ENCODE results near the gene SFN.
"Not testable (repeated sequence)": the region's sequence is repeated elsewhere in the genome, so short reads cannot be mapped to it uniquely, and the experiment has no call there.

Gene SFN

DNA sequence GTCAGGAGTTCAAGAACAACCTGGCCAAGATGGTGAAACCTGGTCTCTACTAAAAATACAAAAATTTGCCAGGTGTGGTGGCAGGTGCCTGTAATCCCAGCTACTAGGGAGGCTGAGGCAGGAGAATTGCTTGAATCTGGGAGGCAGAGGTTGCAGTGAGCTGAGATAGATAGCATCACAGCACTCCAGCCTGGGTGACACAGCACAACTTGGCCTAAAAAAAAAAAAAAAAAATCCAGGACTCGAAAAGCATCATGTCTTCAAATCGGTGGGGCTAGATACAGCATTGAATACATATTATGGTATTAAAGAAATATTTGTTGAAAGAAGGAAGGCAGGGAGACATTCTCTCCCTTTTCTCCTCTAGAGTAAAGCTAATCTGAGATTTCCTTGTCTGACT lies 10.1 kb downstream of the SFN start:
- DNase-seq, result not testable (repeated sequence)

DNA sequence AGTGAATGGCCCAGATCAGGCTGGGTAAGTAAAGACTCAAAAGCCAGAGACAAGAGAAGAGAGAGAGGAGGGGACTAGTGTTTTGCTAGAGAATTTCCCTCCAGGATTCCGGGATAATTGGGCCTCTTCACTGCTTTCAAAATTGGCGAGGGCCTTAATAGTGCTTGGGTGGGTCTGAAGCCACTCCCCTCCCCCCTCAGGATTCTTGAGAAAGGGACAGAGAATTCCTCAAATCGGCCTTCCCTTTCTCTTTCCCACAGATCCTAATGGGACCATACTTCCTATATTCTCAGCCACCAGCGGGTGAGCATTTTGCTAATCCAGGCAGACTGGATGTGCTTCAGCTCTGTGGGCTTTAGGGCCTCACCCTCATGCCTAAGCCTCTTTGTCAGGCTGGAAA lies 11.9 kb downstream of the SFN start:
- no peak for DNase-seq

DNA sequence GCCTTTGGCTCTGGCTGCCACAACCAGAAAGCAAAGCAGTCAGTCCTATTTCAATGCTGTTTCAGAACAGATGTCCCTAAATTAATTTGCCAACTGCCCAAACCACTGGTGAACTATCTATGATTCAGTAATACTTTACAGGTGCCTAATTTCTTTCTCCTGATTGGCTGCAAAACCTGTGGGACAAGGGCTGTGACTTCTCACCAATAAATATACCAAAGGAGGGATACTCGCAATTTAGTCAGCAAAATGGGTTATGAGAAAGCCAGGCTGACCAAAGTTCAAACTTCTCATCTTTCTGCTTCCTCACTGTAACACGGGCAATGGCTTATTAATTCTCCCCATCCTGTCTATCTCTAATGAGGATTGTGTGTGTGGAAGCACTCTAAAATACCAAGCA lies 14.4 kb downstream of the SFN start:
- no peak for DNase-seq

DNA sequence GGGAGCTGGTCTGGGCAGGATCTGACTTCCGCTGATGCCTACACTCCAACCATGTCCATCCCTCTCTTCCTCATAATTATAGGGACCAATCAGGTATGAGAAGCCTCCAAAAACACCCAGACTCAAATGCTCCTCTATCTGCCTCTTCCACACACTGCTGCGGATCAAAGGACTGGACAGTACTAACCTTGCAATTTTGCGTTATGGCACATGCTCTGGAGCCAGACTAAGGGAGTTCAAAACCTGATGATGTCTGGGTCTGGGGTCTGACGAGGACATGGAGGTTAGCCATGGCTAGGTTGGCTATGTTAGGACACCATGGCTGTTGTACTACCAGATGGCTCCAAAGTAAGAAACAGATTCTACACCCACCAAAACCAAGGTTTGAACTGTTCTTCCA lies 16.8 kb downstream of the SFN start:
- no peak for DNase-seq

DNA sequence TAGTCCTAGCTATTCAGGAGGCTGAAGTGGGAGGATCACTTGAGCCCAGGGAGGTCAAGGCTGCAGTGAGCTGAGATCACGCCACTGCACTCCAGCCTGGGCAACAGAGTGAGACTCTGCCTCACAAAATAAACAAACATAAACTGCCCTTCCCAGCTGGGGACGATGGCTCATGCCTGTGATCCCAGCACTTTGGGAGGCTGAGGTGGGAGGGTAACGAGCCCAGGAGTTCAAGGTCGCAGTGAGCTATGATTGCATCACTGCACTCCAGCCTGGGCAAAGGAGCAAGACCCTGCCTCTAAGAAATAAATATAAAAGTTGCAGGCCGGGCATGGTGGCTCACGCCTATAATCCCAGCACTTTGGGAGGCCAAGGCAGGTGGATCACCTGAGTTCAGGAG lies 18.7 kb downstream of the SFN start:
- DNase-seq, result not testable (repeated sequence)

DNA sequence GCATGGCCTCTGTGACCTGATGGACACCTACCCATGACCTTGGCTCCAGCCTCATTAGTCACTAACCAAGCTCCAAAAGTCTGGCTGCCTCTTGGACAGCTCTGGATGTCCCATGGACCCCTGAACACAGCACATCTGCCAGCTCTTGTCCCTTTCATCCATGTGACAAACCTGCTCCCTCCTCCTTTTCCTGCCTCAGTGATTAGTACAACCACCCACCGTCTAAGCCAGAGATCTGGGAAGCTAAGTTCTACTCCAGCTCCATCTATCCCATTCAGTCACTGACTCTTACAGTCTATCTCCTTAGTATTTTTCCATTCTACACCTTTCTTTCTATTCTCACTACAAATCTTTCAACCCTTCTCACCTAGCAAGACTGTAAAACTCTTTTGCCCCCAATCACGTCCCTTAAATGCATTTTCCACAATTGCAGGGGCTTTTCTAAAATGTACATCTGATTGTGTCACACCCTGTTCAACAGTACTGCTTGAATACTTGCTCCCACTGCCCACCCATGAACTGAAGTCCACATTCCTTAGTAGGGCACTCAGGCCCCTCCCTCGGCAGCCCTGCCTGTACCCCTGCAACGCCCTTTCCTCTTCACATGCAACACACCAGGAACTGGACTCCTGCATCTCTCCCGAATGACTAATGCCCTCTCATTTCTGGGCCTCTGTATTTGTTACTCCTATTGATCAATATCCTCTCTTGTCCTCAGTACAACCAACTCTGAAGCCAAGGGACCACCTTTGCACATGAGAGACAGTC lies 19.9 kb downstream of the SFN start:
- DNase-seq, result no peak

DNA sequence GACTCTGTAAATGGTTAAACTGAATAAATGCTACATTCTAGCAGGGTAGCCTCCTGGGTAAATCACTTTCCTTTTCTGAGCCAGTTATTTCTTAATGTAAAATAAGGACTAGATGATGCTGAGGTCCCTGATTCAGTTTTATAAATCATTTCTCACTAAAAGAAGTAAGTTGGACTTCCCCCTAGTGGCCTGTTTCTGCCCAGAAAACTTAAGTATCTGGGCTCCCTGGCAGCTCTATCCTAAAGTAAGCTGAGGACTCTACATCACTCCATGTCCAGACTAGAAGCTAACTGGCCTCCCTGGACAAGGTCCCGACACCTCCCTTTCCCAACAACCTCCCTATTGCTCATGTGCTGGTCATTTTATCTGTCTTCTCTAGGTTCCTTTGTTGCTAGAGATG lies 24.2 kb downstream of the SFN start:
- DNase-seq, result no peak

DNA sequence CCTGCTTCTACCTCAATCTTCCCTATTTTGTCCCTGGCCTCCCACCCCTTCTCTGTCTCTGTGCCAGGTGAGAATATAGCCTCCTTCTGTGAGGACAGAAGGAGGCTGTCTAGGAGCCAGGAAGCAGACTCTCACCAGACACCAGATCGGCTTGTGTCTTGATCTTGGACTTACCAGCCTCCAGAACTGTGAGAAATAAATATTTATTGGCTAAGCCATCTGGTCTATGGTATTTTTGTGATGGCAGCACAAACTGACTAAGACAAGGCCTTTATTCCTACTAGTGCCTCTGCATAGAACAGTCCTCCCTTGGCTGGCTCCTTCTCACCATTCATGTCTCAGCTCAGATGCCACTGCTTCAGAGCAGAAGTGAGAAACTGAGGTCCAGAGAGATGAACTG lies 25.3 kb downstream of the SFN start:
- no peak for DNase-seq

DNA sequence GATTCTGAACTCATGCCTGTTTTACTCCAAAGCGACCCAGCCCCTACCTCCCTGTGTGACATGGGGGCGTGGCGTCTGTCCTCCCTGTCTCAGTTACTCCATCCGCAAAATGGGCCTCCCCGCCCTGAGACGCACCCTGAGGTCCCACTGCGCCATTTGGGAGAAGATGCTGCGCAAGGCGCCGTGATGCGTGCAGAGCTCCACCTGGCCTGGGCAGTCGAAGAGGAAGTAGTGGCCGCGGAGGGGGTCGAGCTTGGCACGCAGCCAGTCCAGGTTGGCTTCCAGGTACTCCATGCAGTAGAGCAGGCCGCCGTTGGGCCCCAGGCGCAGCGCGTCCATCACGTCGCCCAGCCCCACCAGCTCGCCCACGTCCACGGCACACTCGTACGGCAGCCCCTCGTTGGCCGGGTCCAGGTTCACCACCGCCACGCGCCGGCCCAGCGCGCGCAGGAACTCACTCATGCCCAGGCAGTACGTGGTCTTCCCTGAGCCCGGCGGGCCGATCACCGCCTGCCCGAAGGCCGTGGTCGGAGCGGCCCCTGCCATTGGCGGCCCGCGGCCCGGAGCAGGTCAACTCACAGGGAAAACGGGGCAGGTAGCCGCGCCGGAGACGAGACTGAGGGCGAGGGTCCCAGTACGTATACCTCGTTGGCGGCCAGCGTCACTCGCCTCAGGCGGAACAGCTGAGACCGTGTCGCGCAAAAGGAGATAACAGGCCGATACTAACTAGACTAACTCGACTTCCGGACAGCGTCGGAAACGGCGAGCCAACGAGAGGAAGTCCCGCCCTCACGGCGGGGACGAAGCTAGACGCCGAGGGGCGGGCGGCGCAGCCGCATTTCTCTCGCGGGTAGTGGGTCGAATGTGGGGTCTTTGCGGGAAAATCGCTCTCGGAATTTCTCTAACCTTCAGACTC lies 26.9 kb downstream of the SFN start, which contains the start of gene GPN2:
GPN2 (minus strand) TSS at position 733 of the 916 bp plus-strand sequence; CDS start at position 546, 187 bp downstream.
- peak; percentile 87 for DNase-seq

DNA sequence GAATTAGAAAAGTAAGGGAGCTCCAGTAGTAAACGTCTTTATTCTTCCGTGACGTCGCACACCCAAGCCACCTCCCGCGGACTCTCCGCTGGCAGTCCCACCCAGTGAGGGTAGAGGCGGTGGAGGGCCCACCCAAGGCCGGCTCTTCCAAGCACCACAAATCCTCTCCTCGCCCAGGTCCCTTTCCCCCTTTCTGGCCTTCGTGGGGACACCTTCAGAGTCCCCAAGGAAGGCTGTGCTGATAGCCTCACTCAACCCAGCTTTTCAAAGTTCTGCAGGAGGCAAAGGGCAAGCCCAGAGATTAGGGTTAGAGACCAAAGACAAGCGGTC lies 27.5 kb downstream of the SFN start:
- DNase-seq, result no peak

DNA sequence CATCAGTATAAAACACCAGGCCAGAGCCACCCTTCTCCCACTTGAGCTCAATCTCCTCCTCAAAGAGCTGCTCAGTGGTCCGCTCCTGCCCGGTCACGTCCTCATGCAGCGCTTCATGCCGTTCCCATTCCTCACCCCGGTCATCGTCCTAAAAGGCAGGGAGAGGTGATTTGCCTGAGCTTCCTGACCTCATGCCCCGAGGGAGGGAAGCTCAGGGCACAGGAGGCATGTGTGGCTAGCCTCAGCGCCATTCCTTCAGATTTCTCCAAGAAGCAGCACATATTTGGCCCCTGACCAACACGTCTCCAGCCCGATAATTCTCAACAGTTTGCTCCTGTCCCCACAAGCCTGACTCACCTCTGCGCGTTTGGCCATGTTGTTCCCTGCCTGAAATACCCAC lies 31.3 kb downstream of the SFN start:
- no peak for DNase-seq

DNA sequence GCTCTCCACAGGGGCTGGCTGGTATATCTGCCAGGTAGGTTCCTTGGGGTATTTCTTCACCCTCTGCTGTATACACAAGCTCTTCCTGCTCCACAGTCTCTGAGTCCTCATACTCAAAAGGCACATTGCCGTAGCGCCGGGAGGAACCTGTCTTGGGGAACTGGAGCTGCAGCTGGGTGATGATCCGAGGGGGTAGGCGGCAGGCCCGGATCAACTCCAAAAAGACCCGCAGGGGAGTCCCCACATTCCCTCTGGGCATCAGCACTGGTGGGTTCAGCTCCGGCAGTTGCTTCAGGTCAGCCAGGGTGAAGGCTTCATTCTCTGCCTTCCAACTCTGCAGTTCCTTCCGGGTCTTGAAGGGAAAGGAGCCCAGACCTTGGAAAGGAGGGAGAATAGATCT lies 34.4 kb downstream of the SFN start:
- DNase-seq, result no peak

DNA sequence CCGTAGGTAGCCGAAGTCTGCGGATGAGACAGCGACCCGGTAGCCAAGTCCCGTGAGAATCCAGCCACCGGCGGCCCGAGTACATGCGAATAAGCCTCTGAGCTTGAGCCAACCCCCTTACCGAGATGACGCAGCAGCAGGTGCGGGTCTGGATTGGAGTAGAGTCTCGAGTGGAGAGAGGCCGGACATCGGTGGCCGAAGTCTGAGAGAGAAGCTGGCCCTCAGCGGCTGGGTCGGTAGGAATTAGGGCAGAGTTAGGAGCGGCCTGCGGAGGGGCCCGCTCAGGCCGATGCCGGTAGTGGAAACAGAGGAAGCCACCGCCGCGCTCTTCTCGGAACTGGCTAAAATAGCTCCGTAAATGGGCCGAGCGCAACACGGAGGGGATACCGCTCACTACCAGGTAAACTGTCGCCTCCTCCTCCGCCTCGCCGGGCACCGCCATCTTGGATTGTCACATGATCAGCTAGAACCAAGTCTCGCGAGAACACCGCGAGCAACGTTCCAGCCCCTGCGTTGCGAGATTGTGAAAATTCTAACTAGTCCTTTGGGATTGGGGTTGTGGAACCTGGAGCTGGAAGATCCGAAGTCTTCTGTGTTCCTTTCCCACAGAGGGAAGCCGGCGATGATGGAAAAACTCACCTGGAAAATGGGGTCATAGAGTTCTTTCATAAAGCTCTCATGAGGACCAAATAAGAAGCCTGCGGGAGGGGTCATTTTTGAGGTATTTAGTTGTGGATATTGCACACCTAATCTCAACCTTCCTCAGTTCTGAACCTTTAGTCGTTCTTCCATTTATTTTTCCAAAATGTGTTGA lies 37.3 kb downstream of the SFN start, which contains the start of gene GPATCH3:
GPATCH3 (minus strand) TSS at position 467 of the 814 bp plus-strand sequence; CDS start at position 442, 25 bp downstream.
- DNase-seq, result peak; percentile 92

DNA sequence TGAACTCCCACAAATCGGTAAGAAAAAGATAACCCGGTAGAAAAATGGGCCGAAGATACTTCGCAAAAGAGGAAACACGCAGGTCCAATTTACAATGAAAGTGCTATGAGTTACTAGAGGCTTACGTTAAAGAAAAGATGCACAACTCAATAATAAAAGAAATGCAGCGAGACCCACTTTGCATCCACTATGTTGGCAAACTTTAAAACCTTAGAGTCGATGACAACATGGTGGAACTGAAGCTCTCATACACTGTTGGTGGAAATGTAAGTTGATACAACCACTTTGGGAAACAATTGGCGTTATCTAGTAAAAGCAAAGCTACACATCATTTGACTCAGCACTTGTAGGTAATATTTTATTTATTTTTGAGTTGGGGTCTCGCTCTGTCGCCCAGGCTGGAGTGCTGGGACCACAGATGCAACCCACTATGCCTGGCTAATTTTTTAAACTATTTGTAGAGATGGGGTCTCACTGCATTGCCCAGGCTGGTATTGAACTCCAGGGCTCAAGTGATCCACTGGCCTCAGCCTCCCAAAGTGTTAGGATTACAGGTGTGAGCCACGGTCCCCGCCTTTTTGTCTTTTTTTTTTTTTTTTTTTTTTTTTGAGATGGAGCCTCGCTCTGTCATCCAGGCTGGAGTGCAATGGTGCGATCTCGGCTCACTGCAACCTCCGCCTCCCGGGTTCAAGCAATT lies 38.0 kb downstream of the SFN start:
- DNase-seq, result no peak

DNA sequence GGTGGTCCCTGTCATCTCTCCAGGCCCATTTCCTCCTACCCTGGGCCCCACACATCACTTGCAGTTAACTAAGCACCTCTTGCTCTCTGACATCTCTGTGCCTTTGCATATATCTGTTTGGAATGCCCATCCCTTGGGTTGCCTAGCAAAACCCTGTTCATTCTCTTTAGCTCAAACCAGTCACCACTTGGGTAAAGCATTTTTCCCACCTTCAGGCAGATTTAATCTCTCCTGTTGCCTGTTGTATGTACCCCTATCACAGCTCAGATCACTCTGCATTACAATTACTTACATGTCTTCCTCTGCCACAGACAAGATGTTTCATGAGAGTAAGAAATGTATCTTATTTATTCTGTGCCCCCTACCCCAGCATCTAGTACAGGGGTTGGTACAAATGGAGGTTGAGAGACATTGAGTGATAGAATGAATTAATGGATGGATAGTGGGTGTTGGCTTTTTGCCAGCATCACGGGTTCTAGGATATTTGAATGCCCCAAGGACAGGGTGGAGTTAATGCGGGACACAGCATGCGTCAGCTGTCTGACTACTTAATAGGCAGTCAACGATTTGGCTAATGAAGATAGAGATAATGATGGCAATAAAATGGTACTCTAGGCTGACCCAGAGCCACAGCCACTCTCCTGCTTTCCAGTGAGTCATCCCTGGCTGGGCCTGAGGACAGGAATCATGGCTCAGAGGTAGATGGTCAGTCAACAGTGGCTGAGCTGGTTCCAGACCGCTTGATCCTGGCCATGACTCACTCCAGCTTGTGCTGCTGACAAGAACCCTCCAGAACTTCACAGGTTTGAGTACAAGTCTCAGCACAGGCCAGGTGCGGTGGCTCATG lies 44.3 kb downstream of the SFN start:
- no peak for DNase-seq

DNA sequence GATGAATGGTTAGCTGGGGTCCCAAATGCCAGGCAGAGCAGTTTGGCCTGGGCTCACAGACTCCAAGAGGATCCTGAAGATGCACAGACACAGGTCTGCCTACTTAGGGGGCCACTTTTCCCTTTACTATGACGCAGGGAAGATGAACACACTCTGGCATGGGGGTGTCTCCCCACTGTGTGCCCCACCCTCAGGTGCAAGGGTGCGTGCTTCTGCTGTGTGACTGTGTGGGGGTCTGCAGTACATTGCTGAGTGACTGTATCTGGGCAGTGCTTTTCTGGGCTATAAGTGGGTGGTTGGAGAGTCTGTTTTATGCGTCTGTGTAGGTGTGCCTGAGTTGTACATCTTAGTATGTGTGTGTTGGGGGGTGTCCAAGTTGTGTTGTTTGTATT lies 47.0 kb downstream of the SFN start:
- no peak for DNase-seq

DNA sequence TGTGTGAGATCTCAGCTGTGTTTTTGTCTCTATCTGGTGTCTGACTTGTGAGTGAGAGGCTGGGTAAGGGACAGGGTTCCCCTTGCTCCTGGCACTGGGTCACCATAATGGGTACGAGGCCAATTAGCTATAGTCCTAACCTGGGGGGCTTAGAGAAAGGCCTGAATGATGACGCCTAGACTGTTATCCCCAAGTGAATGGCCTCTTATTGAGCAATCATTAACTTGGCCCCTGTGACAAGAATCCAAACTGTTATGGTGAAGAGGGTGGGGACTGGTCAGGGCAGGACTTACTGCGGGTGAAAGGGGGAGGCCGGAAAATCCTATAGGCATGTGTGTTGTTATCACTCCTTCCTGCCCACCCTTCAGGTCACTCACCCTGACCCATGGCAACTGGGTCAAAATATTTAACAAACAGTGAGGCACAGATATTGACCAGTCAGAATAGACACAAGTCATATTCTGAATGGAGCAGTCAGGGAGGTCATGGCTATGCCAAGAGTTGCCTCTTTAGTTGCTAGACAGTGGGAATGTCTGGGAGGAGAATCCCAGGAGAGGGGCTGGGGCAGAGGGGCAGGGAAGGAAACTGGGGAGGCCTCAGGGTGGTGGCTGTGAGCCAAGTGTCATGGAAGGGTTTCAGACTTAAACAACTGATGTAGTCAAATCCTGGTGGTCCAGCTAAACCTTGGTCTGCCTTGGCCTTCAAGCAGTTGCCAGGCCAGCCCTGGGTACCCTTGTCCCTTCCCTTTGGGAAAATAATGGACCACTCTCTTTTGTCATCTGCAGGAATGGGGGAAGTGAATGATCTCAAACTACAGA lies 47.6 kb downstream of the SFN start:
- DNase-seq, result no peak

DNA sequence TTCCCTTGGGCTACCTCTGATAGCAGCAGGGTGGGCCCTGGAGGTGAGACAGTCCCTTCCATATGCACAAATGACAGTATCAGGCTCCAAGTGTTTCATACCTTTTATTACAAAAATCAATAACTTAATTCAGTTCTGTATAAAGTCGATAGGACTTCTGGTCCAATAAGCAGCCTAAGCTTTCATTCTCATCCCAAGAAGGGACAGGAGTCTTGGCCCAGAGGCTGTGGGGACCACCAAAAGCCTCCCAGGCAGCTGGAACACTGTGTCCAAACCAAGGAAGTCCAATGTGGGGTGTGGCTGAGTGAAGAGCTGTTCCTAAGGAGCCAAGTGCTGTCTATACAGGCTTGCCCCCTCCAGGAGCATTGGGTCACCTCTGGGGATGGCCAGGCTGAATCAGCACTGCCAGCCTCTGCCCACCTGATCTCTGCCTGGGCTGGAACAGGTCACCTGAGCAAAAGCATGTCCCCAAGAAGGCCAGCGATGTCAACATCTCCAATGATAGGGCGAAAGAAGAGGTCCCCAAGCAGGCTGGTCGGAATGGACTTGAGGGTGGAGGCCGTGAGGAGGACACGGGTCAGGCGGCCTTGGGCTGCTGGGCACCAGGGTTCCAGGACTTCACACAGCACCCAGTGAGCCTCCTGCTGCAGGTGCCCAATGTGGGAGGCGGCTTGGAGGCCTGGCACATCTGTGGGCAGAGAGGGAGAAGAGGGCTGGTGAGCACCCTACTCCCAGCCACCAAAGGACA lies 48.6 kb downstream of the SFN start:
- no peak for DNase-seq

DNA sequence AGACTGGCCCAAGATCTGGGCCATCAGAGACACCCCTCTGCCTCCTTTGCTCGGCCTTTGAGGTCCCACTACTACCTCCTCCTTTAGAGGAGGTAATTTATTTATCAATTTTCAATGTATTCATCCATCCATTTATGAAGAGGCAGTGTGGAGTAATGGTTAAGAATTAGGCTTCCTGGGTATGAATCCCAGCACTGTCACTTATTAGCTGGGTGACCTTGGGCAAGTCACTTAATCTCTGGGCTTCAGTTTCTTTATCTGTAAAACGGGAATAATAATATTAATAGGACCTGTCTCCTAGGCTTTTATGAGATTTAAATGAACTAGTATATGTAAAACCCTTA lies 49.2 kb downstream of the SFN start:
- no peak for DNase-seq

DNA sequence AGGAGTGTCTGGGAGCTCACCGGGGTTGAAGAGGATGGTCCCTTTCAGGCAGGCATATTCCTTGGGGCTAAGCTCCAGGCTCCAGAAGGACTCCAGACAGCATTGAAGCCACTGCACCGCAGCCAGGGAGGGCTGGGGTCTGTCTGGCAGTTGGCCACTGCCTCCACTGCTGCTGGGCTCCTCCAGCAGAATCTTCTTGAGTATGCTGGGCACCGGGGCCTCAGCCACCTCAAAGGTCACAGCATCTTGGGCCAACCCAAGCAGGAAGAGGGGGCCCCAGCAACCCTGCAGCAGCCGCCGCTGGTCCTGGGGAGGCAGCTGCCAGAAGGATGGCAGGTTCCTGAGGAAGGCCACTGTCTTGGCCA lies 50.4 kb downstream of the SFN start:
- DNase-seq, result no peak
